ENCODE data around the gene HOXA3. TPM values are rescaled to one million over a fixed set of nuclear protein-coding genes. Genes with fewer than 3 reads are reported as not detected.
A peak's percentile ranks its signal among the peaks of the same experiment; 100 is the strongest.

The HOXA3 gene
- polyA plus RNA-seq, 1 of the 3 experiments (the other 2 are of a cell fraction): 0.15 TPM

- WGBS (ENCODE audit: low lambda C conversion rate): 12% methylated on average over 25 of the region's 46 CpGs
- no peaks in the 10 kb centered on the region for H3K9me3 ChIP-seq
- no peak overlapping the region for H3K9ac ChIP-seq
- H3F3A ChIP-seq (replicated peaks; ENCODE audit: insufficient read depth): peaks cover 9% of the 10 kb centered on the region
- ChIA-PET POLR2A (no interaction called here), CTCF (interaction anchor here (1.4 to 12.3 kb wide), 7 partner anchors 4 to 800 kb away, joined by 3 to 205 read pairs (median 12); partner anchors contain the start of genes HOXA10, HOXA7 and HOXA9)
- peaks cover 100% of the 10 kb centered on the region for H3K27me3 ChIP-seq (ENCODE audit: insufficient read depth)
- peaks cover 0 to 2% of the 10 kb centered on the region in 2 experiments; a peak in 1 of 4 replicates for H3K4me1 ChIP-seq (ENCODE audit: control insufficient read depth in 1 of 2, insufficient read depth in 2 of 2, low read depth in 1 of 2, low read length in 1 of 2)
- H2AFZ ChIP-seq (ENCODE audit: low read depth): no peak overlapping the region
- no peaks in the 10 kb centered on the region for H3K79me2 ChIP-seq (ENCODE audit: insufficient read depth)
- no peak for DNase-seq
- H3K4me2 ChIP-seq: no peak overlapping the region
- H3K27ac ChIP-seq (ENCODE audit: low read depth in 2 of 2, low read length in 1 of 2): no peak overlapping the region
- no peaks in the 10 kb centered on the region for H3K9me2 ChIP-seq
- peaks cover 13% of the 10 kb centered on the region for H4K20me1 ChIP-seq (ENCODE audit: insufficient read depth)
- no peak overlapping the region for H3K4me3 ChIP-seq (ENCODE audit: low read depth in 2 of 2, low read length in 1 of 2)
- TF ChIP-seq CHD2 (IDR thresholded peaks at IDR 0.05; ENCODE audit: low read length, partially characterized antibody) (no peak), EZH2phosphoT487 (IDR thresholded peaks at IDR 0.05; ENCODE audit: borderline replicate concordance, low read depth) (peak; percentile 97)
- no peaks in the 10 kb centered on the region for H3K36me3 ChIP-seq (replicated peaks in 1 of 2; ENCODE audit: control insufficient read depth in 1 of 2, insufficient read depth in 2 of 2, low read length in 1 of 2)
Measured at GRCh38 chr7:27169658-27170425, 17.5 kb upstream of the HOXA3 start.

GRCh38 chr7:27168265-27168947 lies 16.0 kb upstream of the HOXA3 start:
- H3F3A ChIP-seq (replicated peaks; ENCODE audit: insufficient read depth): peaks cover 10% of the 10 kb centered on the region
- H3K27me3 ChIP-seq (ENCODE audit: insufficient read depth): peaks cover 100% of the 10 kb centered on the region
- CTCF ChIA-PET: interaction anchor here (0.8 to 12.3 kb wide), 13 partner anchors 2 to 803 kb away, joined by 3 to 205 read pairs (median 4); partner anchors contain the start of genes HOXA10, HOXA3, HOXA7 and HOXA9
- H3K36me3 ChIP-seq (replicated peaks in 1 of 2; ENCODE audit: control insufficient read depth in 1 of 2, insufficient read depth in 2 of 2, low read length in 1 of 2): no peaks in the 10 kb centered on the region
- peaks cover 0 to 2% of the 10 kb centered on the region in 2 experiments; a peak in 1 of 4 replicates for H3K4me1 ChIP-seq (ENCODE audit: control insufficient read depth in 1 of 2, insufficient read depth in 2 of 2, low read depth in 1 of 2, low read length in 1 of 2)
- no peaks in the 10 kb centered on the region for H3K9me3 ChIP-seq
- WGBS (ENCODE audit: low lambda C conversion rate): 33% methylated on average over 24 of the region's 25 CpGs
- no peak overlapping the region for H3K27ac ChIP-seq (ENCODE audit: low read depth in 2 of 2, low read length in 1 of 2)
- no peak overlapping the region for H3K4me2 ChIP-seq
- POLR2A ChIA-PET: no interaction called here
- no peak overlapping the region for H3K9ac ChIP-seq
- H2AFZ ChIP-seq (ENCODE audit: low read depth): no peak overlapping the region
- no peak for TF ChIP-seq RFX5 (IDR thresholded peaks at IDR 0.05; ENCODE audit: low read length)
- TF ChIP-seq PBX3 (IDR thresholded peaks at IDR 0.05): no peak
- no peak for TF ChIP-seq USF2 (IDR thresholded peaks at IDR 0.05; ENCODE audit: borderline replicate concordance, low read depth, low read length)
- TF ChIP-seq, protein P1, sequence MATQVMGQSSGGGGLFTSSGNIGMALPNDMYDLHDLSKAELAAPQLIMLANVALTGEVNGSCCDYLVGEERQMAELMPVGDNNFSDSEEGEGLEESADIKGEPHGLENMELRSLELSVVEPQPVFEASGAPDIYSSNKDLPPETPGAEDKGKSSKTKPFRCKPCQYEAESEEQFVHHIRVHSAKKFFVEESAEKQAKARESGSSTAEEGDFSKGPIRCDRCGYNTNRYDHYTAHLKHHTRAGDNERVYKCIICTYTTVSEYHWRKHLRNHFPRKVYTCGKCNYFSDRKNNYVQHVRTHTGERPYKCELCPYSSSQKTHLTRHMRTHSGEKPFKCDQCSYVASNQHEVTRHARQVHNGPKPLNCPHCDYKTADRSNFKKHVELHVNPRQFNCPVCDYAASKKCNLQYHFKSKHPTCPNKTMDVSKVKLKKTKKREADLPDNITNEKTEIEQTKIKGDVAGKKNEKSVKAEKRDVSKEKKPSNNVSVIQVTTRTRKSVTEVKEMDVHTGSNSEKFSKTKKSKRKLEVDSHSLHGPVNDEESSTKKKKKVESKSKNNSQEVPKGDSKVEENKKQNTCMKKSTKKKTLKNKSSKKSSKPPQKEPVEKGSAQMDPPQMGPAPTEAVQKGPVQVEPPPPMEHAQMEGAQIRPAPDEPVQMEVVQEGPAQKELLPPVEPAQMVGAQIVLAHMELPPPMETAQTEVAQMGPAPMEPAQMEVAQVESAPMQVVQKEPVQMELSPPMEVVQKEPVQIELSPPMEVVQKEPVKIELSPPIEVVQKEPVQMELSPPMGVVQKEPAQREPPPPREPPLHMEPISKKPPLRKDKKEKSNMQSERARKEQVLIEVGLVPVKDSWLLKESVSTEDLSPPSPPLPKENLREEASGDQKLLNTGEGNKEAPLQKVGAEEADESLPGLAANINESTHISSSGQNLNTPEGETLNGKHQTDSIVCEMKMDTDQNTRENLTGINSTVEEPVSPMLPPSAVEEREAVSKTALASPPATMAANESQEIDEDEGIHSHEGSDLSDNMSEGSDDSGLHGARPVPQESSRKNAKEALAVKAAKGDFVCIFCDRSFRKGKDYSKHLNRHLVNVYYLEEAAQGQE (IDR thresholded peaks at IDR 0.05; ENCODE audit: low read depth, low read length): no peak
- TF ChIP-seq NRF1 (IDR thresholded peaks at IDR 0.05; ENCODE audit: low read depth, low read length): no peak
- TF ChIP-seq FOXM1 (IDR thresholded peaks at IDR 0.05; ENCODE audit: low read depth): no peak
- no peak for TF ChIP-seq NFIC (IDR thresholded peaks at IDR 0.05; ENCODE audit: borderline replicate concordance)
- no peak for TF ChIP-seq GABPA (IDR thresholded peaks at IDR 0.05; ENCODE audit: low read depth)
- no peak overlapping the region for H3K4me3 ChIP-seq (ENCODE audit: low read depth in 2 of 2, low read length in 1 of 2)
- no peaks in the 10 kb centered on the region for H3K9me2 ChIP-seq
- peaks cover 13% of the 10 kb centered on the region for H4K20me1 ChIP-seq (ENCODE audit: insufficient read depth)
- peak; percentile 55 for DNase-seq
- H3K79me2 ChIP-seq (ENCODE audit: insufficient read depth): no peaks in the 10 kb centered on the region
